H9 (cell line): ENCODE data around the gene CCIN. TPM values are rescaled to one million over a fixed set of nuclear protein-coding genes. Genes with fewer than 3 reads are reported as not detected.

Experiments used
- DNase-seq: peaks from one replicate; pipeline ENCODE4 v3.0.0-alpha.2; 2017
- H2AFZ ChIP-seq: one replicate; pipeline ENCODE4 v1.6.1; 2013; ENCODE audit warnings: mild to moderate bottlenecking, low read length, control low read depth, moderate library complexity
- H2AK5ac ChIP-seq: 2 replicates; pipeline ENCODE4 v1.6.1; 2013; ENCODE audit warnings: low read length, control low read depth, mixed read lengths; ENCODE audit not compliant: insufficient read length
- H2BK120ac ChIP-seq: one replicate; pipeline ENCODE4 v1.6.1; 2013; ENCODE audit warnings: low read depth, mild to moderate bottlenecking, low read length, control low read depth, inconsistent platforms; ENCODE audit not compliant: poor library complexity, severe bottlenecking
- H2BK12ac ChIP-seq: 2 replicates; pipeline ENCODE4 v1.6.1; 2013; ENCODE audit warnings: low read length, control low read depth, mixed read lengths, low read depth; ENCODE audit not compliant: insufficient read length
- H2BK15ac ChIP-seq: 2 replicates; pipeline ENCODE4 v1.6.1; 2013; ENCODE audit warnings: low read depth, low read length, control low read depth
- H2BK20ac ChIP-seq: one replicate; pipeline ENCODE4 v1.6.1; 2013; ENCODE audit warnings: low read depth, mild to moderate bottlenecking, low read length, control low read depth, inconsistent platforms; ENCODE audit not compliant: poor library complexity, severe bottlenecking
- H2BK5ac ChIP-seq: 2 replicates; pipeline ENCODE4 v1.6.1; 2013; ENCODE audit warnings: low read length, control low read depth, mixed read lengths; ENCODE audit not compliant: insufficient read length
- H3K14ac ChIP-seq: 2 replicates; pipeline ENCODE4 v1.6.1; 2013; ENCODE audit warnings: low read length, control low read depth; ENCODE audit not compliant: insufficient read depth
- H3K18ac ChIP-seq: 2 replicates; pipeline ENCODE4 v1.6.1; 2013; ENCODE audit warnings: low read depth, mild to moderate bottlenecking, mixed read lengths, low read length, control low read depth; ENCODE audit not compliant: insufficient read length
- H3K23ac ChIP-seq: 2 replicates; pipeline ENCODE4 v1.6.1; 2013; ENCODE audit warnings: low read length, control low read depth, mixed read lengths, low read depth; ENCODE audit not compliant: insufficient read length
- H3K23me2 ChIP-seq: 2 replicates; pipeline ENCODE4 v1.6.1; 2013; ENCODE audit warnings: low read depth, mild to moderate bottlenecking, mixed read lengths, low read length, control low read depth; ENCODE audit not compliant: insufficient read length, poor library complexity, severe bottlenecking
- H3K27ac ChIP-seq: 2 replicates; pipeline ENCODE4 v1.5.1; 2013; ENCODE audit warnings: low read length, control low read depth, mixed read lengths, low read depth; ENCODE audit not compliant: insufficient read length
- H3K27me3 ChIP-seq: 2 replicates; pipeline ENCODE4 v1.6.1; 2013; ENCODE audit warnings: low read length, control low read depth, inconsistent platforms; ENCODE audit not compliant: insufficient read depth
- H3K4ac ChIP-seq: 2 replicates; pipeline ENCODE4 v1.6.1; 2013; ENCODE audit warnings: low read depth, mild to moderate bottlenecking, control low read depth, inconsistent platforms, low read length, moderate library complexity
- H3K4me1 ChIP-seq: 2 replicates; pipeline ENCODE4 v1.6.1; 2013; ENCODE audit warnings: low read length, control low read depth, inconsistent platforms; ENCODE audit not compliant: insufficient read depth
- H3K4me2 ChIP-seq: 2 replicates; pipeline ENCODE4 v1.6.1; 2013; ENCODE audit warnings: low read length, control low read depth, mixed read lengths; ENCODE audit not compliant: insufficient read length, insufficient read depth
- H3K56ac ChIP-seq: 2 replicates; pipeline ENCODE4 v1.6.1; 2013; ENCODE audit warnings: low read depth, mild to moderate bottlenecking, mixed read lengths, low read length, control low read depth; ENCODE audit not compliant: insufficient read length
- H3K79me1 ChIP-seq: 2 replicates; pipeline ENCODE4 v1.6.1; 2013; ENCODE audit warnings: low read depth, mild to moderate bottlenecking, moderate library complexity, low read length, control low read depth, inconsistent platforms; ENCODE audit not compliant: insufficient read depth, poor library complexity, severe bottlenecking
- H3K79me2 ChIP-seq: 2 replicates; pipeline ENCODE4 v1.6.1; 2013; ENCODE audit warnings: low read length, control low read depth, inconsistent platforms; ENCODE audit not compliant: insufficient read depth
- H3K9ac ChIP-seq: 2 replicates; pipeline ENCODE4 v1.6.1; 2013; ENCODE audit warnings: low read length, control low read depth, mixed read lengths; ENCODE audit not compliant: insufficient read length; ENCODE audit errors: extremely low read depth
- H3K9me3 ChIP-seq: one replicate; pipeline ENCODE4 v1.6.1; 2013; ENCODE audit warnings: low read depth, low read length, inconsistent platforms; ENCODE audit not compliant: control insufficient read depth
- H3T11ph ChIP-seq: one replicate; pipeline ENCODE4 v1.6.1; 2013; ENCODE audit warnings: mild to moderate bottlenecking, low read length, control low read depth, inconsistent platforms
- H4K20me1 ChIP-seq: one replicate; pipeline ENCODE4 v1.6.1; 2013; ENCODE audit not compliant: control insufficient read depth, insufficient read length, insufficient read depth
- H4K5ac ChIP-seq: 2 replicates; pipeline ENCODE4 v1.6.1; 2013; ENCODE audit warnings: low read depth, mild to moderate bottlenecking, mixed read lengths, low read length, control low read depth; ENCODE audit not compliant: insufficient read length
- H4K8ac ChIP-seq: replicated peaks from 2 replicates; pipeline ENCODE4 v1.6.1; 2013; ENCODE audit warnings: low read length, control low read depth, mixed read lengths, low read depth; ENCODE audit not compliant: insufficient read length
- H4K91ac ChIP-seq: 2 replicates; pipeline ENCODE4 v1.6.1; 2013; ENCODE audit warnings: low read depth, mild to moderate bottlenecking, moderate library complexity, mixed read lengths, low read length, control low read depth; ENCODE audit not compliant: insufficient read length
- H3K27ac Mint-ChIP-seq, 3 experiments: 2 replicates in 2 of 3; 3 replicates in 1 of 3; pipeline ENCODE4 v1.8.0; 2020 to 2021; ENCODE audit warnings: mixed read lengths in 3 of 3, mild to moderate bottlenecking in 1 of 3, moderate library complexity in 1 of 3
- H3K27me3 Mint-ChIP-seq: 2 replicates; pipeline ENCODE4 v1.8.0; 2021; ENCODE audit warnings: low read depth, mild to moderate bottlenecking, moderate library complexity, mixed read lengths
- H3K36me3 Mint-ChIP-seq, 3 experiments: 2 replicates in 2 of 3; 3 replicates in 1 of 3; pipeline ENCODE4 v1.8.0; 2020 to 2021; ENCODE audit warnings: low read depth in 3 of 3, mixed read lengths in 3 of 3; ENCODE audit not compliant: insufficient read depth in 1 of 3
- H3K4me1 Mint-ChIP-seq, 2 experiments: 2 replicates each; pipeline ENCODE4 v1.8.0; 2020; ENCODE audit warnings: mixed read lengths in 2 of 2
- H3K4me3 Mint-ChIP-seq, 2 experiments: 2 replicates in 1 of 2; 3 replicates in 1 of 2; pipeline ENCODE4 v1.8.0; 2020 to 2021; ENCODE audit warnings: mild to moderate bottlenecking in 2 of 2, mixed read lengths in 2 of 2, moderate library complexity in 1 of 2
- H3K9me3 Mint-ChIP-seq, 2 experiments: 2 replicates in 1 of 2; 3 replicates in 1 of 2; pipeline ENCODE4 v1.8.0; 2020; ENCODE audit warnings: mild to moderate bottlenecking in 2 of 2, mixed read lengths in 2 of 2, moderate library complexity in 1 of 2
- WGBS: extraction: QIAGEN DNeasy Blood & Tissue Kit; methylation state at CpG from one replicate; pipeline ENCODE4 v1.1.7; 2013; ENCODE audit warnings: missing lambda C conversion rate, low lambda C conversion rate, mixed read lengths; ENCODE audit not compliant: insufficient read length; ENCODE audit errors: extremely low coverage; 5-methylcytosine and 5-hydroxymethylcytosine counted together
- total RNA-seq: library from RNA; stranded (reverse); gene quantifications from 2 replicates; pipeline ENCODE4 v1.2.1, GENCODE V29; 2021
- TF ChIP-seq, protein P1 (sequence below): fragments of 200-600 bp; sonication (generic); conservative IDR thresholded peaks from 3 replicates; pipeline ENCODE4 v1.8.0; 2021; ENCODE audit warnings: antibody characterized with exemption, mild to moderate bottlenecking

Gene CCIN
- total RNA-seq, 1 experiment from 2014 or later = not detected

DNA sequence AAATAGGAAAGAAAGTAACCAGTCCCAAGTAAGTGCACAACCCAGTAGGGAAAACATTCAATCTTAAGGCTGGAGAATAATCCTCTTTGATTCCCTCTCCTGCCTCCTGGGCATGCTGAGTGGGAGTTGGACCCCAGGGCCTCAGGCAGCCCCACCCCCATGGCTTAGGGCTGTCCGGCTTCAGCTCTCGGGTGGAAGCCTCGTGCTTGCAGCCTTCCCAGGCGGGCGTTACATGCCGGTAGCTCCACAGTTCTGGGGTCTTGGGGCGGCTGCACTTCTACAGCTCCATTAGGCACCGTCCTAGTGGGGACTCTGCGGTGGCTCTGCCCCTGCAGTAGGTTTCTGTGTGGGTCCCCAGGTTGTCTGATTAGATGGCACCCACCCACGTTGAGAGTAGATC, 22.5 kb upstream of the CCIN start:
- TF ChIP-seq, protein P1, sequence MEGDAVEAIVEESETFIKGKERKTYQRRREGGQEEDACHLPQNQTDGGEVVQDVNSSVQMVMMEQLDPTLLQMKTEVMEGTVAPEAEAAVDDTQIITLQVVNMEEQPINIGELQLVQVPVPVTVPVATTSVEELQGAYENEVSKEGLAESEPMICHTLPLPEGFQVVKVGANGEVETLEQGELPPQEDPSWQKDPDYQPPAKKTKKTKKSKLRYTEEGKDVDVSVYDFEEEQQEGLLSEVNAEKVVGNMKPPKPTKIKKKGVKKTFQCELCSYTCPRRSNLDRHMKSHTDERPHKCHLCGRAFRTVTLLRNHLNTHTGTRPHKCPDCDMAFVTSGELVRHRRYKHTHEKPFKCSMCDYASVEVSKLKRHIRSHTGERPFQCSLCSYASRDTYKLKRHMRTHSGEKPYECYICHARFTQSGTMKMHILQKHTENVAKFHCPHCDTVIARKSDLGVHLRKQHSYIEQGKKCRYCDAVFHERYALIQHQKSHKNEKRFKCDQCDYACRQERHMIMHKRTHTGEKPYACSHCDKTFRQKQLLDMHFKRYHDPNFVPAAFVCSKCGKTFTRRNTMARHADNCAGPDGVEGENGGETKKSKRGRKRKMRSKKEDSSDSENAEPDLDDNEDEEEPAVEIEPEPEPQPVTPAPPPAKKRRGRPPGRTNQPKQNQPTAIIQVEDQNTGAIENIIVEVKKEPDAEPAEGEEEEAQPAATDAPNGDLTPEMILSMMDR = no peak
- WGBS = no CpG with 5 or more reads among the region's 10 CpGs

More for the DNA sequence above, 22.5 kb upstream of the CCIN start:
- Histone ChIP-seq H4K5ac (no peak overlapping the region), H3K79me2 (no peaks in the 10 kb centered on the region), H3K27me3 (no peaks in the 10 kb centered on the region), H3K27ac (no peak overlapping the region), H3K56ac (no peak overlapping the region), H3T11ph (no peak overlapping the region), H3K79me1 (no peaks in the 10 kb centered on the region), H3K4ac (no peak overlapping the region), H2BK15ac (no peak overlapping the region), H2AK5ac (no peak overlapping the region), H4K20me1 (no peaks in the 10 kb centered on the region), H3K4me2 (no peak overlapping the region), H3K4me1 (no peaks in the 10 kb centered on the region), H3K9me3 (no peaks in the 10 kb centered on the region), H2BK20ac (no peak overlapping the region), H2AFZ (no peak overlapping the region), H3K14ac (no peak overlapping the region), H2BK12ac (no peak overlapping the region), H3K23me2 (no peaks in the 10 kb centered on the region), H3K9ac (no peak overlapping the region), H2BK120ac (no peak overlapping the region), H3K23ac (no peak overlapping the region), H2BK5ac (no peak overlapping the region), H4K91ac (no peak overlapping the region), H4K8ac (no peak overlapping the region), H3K18ac (no peak overlapping the region)
- no peak overlapping the region for H3K27ac Mint-ChIP-seq
- H3K4me1 Mint-ChIP-seq = 0 out of 4 replicates have a peak, but pooled peaks cover 0 to 5% of the 10 kb centered on the region in 2 experiments
- peaks cover 12 to 13% of the 10 kb centered on the region in 2 experiments for H3K9me3 Mint-ChIP-seq
- no peak overlapping the region for H3K4me3 Mint-ChIP-seq
- DNase-seq = no peak
- H3K27me3 Mint-ChIP-seq = peaks cover 23% of the 10 kb centered on the region
- peaks cover 13 to 19% (median 16%) of the 10 kb centered on the region in 3 experiments; a peak in 6 of 7 replicates for H3K36me3 Mint-ChIP-seq
